Measurements from ENCODE around the gene SPACDR.

GRCh38 chr7:100509231-100509630 lies 45.2 kb upstream of the SPACDR start:
- TF ChIP-seq, protein P1, sequence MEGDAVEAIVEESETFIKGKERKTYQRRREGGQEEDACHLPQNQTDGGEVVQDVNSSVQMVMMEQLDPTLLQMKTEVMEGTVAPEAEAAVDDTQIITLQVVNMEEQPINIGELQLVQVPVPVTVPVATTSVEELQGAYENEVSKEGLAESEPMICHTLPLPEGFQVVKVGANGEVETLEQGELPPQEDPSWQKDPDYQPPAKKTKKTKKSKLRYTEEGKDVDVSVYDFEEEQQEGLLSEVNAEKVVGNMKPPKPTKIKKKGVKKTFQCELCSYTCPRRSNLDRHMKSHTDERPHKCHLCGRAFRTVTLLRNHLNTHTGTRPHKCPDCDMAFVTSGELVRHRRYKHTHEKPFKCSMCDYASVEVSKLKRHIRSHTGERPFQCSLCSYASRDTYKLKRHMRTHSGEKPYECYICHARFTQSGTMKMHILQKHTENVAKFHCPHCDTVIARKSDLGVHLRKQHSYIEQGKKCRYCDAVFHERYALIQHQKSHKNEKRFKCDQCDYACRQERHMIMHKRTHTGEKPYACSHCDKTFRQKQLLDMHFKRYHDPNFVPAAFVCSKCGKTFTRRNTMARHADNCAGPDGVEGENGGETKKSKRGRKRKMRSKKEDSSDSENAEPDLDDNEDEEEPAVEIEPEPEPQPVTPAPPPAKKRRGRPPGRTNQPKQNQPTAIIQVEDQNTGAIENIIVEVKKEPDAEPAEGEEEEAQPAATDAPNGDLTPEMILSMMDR (conservative IDR thresholded peaks at IDR 0.05; ENCODE audit: low read depth, low read length) = no peak
- TF ChIP-seq EZH2 (IDR thresholded peaks at IDR 0.05; ENCODE audit: borderline replicate concordance, low read depth, low read length, poor library complexity, severe bottlenecking) = no peak

All from A673 (cell line).